BLaER1 (cell line): Measurements from ENCODE around the gene PPP1R3G.

Experiments used
- H3K27ac ChIP-seq: shearing (Covaris generic); formaldehyde crosslinking; 2 replicates; pipeline ENCODE4 v1.8.1; 2022
- H3K27me3 ChIP-seq: shearing (Covaris generic); formaldehyde crosslinking; 2 replicates; pipeline ENCODE4 v1.8.1; 2022
- H3K36me3 ChIP-seq: shearing (Covaris generic); formaldehyde crosslinking; 2 replicates; pipeline ENCODE4 v1.8.1; 2022
- H3K4me1 ChIP-seq: shearing (Covaris generic); formaldehyde crosslinking; 2 replicates; pipeline ENCODE4 v1.8.1; 2022
- H3K4me2 ChIP-seq: shearing (Covaris generic); formaldehyde crosslinking; 2 replicates; pipeline ENCODE4 v1.8.1; 2022
- H3K4me3 ChIP-seq: shearing (Covaris generic); formaldehyde crosslinking; 2 replicates; pipeline ENCODE4 v1.8.1; 2022
- H3K9ac ChIP-seq: shearing (Covaris generic); formaldehyde crosslinking; 2 replicates; pipeline ENCODE4 v1.8.1; 2022
- H3K9me3 ChIP-seq: shearing (Covaris generic); formaldehyde crosslinking; 2 replicates; pipeline ENCODE4 v1.8.1; 2022
- H4K20me1 ChIP-seq: shearing (Covaris generic); formaldehyde crosslinking; 2 replicates; pipeline ENCODE4 v1.8.1; 2022
- Cebpa-rat ChIP-seq: shearing (Covaris generic); IDR thresholded peaks from 2 replicates; pipeline ENCODE4 v1.8.1; 2022

PPP1R3G gene

GRCh38 chr6:5090603-5091002 is 5.5 kb downstream of the PPP1R3G start:
- H3K27me3 ChIP-seq = peaks cover 25% of the 10 kb centered on the region
- H3K4me2 ChIP-seq = peak overlapping the region; percentile 42; the same call in 1 of the 2 replicates
- peaks cover 8% of the 10 kb centered on the region; the same call in 1 of the 2 replicates for H3K9me3 ChIP-seq
- H3K4me1 ChIP-seq = peaks cover 32% of the 10 kb centered on the region
- TF ChIP-seq Cebpa-rat = no peak
- no peak overlapping the region for H3K4me3 ChIP-seq
- no peaks in the 10 kb centered on the region for H3K36me3 ChIP-seq
- peaks cover 19% of the 10 kb centered on the region for H4K20me1 ChIP-seq
- no peak overlapping the region for H3K27ac ChIP-seq
- H3K9ac ChIP-seq = no peak overlapping the region

- H3K4me2 ChIP-seq = peak overlapping the region; percentile 42; the same call in 1 of the 2 replicates
- no peaks in the 10 kb centered on the region for H3K36me3 ChIP-seq
These were observed 6.3 kb downstream of the PPP1R3G start for GRCh38 chr6:5091210-5092069.

GRCh38 chr6:5093231-5094015 is 8.3 kb downstream of the PPP1R3G start:
- Histone ChIP-seq H3K27ac (no peak overlapping the region), H3K4me3 (no peak overlapping the region), H3K36me3 (no peaks in the 10 kb centered on the region), H3K4me1 (peaks cover 25% of the 10 kb centered on the region), H3K27me3 (no peaks in the 10 kb centered on the region; the same call in 1 of the 2 replicates), H3K9me3 (no peaks in the 10 kb centered on the region), H3K9ac (no peak overlapping the region), H3K4me2 (no peak overlapping the region), H4K20me1 (no peaks in the 10 kb centered on the region)
- TF ChIP-seq Cebpa-rat = no peak

More at GRCh38 chr6:5091210-5092069, 6.3 kb downstream of the PPP1R3G start:
- Histone ChIP-seq H3K4me1 (peaks cover 25% of the 10 kb centered on the region), H3K27me3 (peaks cover 17% of the 10 kb centered on the region), H3K9ac (no peak overlapping the region), H3K27ac (no peak overlapping the region), H3K9me3 (peaks cover 4% of the 10 kb centered on the region; the same call in 1 of the 2 replicates), H4K20me1 (peaks cover 11% of the 10 kb centered on the region; the same call in 1 of the 2 replicates), H3K4me3 (no peak overlapping the region)
- no peak for TF ChIP-seq Cebpa-rat

DNA sequence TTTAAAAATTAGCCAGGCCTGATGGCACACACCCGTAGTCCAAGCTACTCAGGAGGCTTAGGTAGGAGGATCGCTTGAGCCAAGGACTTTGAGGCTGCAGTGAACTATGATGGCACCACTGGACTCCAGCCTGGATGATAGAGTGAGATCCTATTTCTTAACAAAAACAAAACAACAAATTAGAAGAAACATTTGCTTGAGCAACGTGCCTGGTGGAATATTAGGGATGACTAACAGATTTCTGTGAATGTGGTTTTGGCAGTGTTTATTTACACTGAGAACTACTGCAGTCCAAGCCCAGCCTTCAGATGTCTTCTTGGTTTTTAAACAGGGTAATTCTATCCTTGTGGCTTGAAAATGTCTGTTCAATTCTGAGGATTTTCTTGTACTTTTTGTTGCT is 9.2 kb downstream of the PPP1R3G start:
- H3K27me3 ChIP-seq = no peaks in the 10 kb centered on the region

DNA sequence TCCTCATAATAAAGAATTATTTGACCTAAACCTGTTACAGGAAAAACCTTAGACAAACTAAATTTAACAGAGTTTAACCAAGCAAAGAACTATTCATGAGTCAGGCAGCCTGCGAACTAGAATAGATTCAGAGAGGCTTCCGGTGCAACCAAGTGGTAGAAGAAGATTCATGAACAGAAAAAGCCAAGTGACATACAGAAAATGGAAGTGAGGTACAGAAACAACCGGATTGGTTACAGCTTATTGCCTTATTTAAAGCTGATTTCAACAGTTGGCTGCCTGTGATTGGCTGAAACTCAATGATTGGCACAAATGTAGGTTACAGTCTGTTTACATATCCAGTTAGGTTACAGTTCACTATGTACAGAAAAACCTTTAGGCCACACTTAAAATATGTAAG is 10.1 kb downstream of the PPP1R3G start:
- Histone ChIP-seq H3K27ac (no peak overlapping the region), H4K20me1 (no peaks in the 10 kb centered on the region), H3K27me3 (no peaks in the 10 kb centered on the region), H3K4me1 (peaks cover 16% of the 10 kb centered on the region), H3K9me3 (no peaks in the 10 kb centered on the region), H3K9ac (no peak overlapping the region), H3K36me3 (no peaks in the 10 kb centered on the region), H3K4me2 (no peak overlapping the region), H3K4me3 (no peak overlapping the region)
- TF ChIP-seq Cebpa-rat = no peak

More for the DNA sequence above, 9.2 kb downstream of the PPP1R3G start:
- Histone ChIP-seq H3K36me3 (no peaks in the 10 kb centered on the region), H3K27ac (no peak overlapping the region), H3K4me2 (no peak overlapping the region), H3K4me3 (no peak overlapping the region), H3K9ac (no peak overlapping the region), H3K4me1 (peaks cover 25% of the 10 kb centered on the region), H3K9me3 (no peaks in the 10 kb centered on the region), H4K20me1 (no peaks in the 10 kb centered on the region)
- no peak for TF ChIP-seq Cebpa-rat

GRCh38 chr6:5096482-5096881 is 11.3 kb downstream of the PPP1R3G start:
- Histone ChIP-seq H3K27me3 (no peaks in the 10 kb centered on the region), H3K9ac (no peak overlapping the region), H3K4me1 (peaks cover 6% of the 10 kb centered on the region), H3K36me3 (no peaks in the 10 kb centered on the region), H3K4me2 (no peak overlapping the region), H3K4me3 (no peak overlapping the region), H3K27ac (no peak overlapping the region), H4K20me1 (no peaks in the 10 kb centered on the region), H3K9me3 (peaks cover 3% of the 10 kb centered on the region; the same call in 1 of the 2 replicates)
- TF ChIP-seq Cebpa-rat = no peak

- no peaks in the 10 kb centered on the region for H4K20me1 ChIP-seq
- H3K9ac ChIP-seq = no peak overlapping the region
- no peak overlapping the region for H3K27ac ChIP-seq
- H3K4me1 ChIP-seq = peaks cover 13% of the 10 kb centered on the region
- no peaks in the 10 kb centered on the region for H3K27me3 ChIP-seq
- no peaks in the 10 kb centered on the region for H3K36me3 ChIP-seq
- no peak overlapping the region for H3K4me3 ChIP-seq
- no peak for TF ChIP-seq Cebpa-rat
- H3K4me2 ChIP-seq = no peak overlapping the region
- peaks cover 7% of the 10 kb centered on the region; the same call in 1 of the 2 replicates for H3K9me3 ChIP-seq
These were observed 13.5 kb downstream of the PPP1R3G start for GRCh38 chr6:5098501-5099270.

DNA sequence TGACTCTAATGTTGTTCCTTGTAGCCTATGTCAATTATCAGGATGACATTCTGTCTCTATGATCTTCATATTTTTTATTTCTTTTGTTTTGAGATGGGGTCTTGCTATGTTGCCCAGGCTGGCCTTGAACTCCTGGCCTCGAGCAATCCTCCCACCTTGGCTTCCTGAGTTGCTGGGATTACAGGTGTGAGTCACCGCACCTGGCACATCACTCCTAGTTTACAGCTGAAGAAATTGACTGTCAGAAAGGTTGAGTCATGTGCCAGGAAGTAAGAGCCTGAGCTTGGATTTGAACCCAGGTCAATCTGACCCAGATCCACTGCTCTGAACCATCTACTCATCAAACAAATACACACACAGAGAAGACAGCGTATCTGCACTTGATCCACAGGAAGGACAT is 14.4 kb downstream of the PPP1R3G start:
- no peak for TF ChIP-seq Cebpa-rat
- Histone ChIP-seq H3K4me1 (peaks cover 19% of the 10 kb centered on the region), H3K36me3 (no peaks in the 10 kb centered on the region), H3K4me3 (no peak overlapping the region), H3K9me3 (peaks cover 7% of the 10 kb centered on the region; the same call in 1 of the 2 replicates), H3K27me3 (no peaks in the 10 kb centered on the region), H3K4me2 (no peak overlapping the region), H4K20me1 (no peaks in the 10 kb centered on the region), H3K27ac (no peak overlapping the region), H3K9ac (no peak overlapping the region)

DNA sequence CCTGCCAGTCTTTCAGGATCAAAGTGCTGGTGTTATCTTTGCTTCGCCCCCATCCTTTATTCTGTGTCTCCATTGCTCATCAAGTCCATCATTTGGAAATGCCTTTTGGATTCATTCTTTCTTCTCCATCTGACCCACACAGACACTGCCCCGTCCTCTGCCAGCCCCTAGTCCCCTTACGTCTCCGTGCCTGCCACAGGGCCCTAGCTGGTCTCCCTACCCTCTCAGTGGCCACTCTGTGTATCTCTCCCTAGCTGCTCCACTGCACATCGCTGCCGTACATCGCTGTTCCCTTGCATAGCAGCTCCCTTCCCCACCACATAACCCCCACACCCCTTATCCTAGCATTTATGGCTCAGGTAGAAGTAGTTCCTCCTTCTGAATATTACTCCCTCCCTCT is 15.7 kb downstream of the PPP1R3G start:
- Histone ChIP-seq H3K27me3 (no peaks in the 10 kb centered on the region), H3K4me3 (no peak overlapping the region), H3K4me2 (no peak overlapping the region), H3K9me3 (peaks cover 7% of the 10 kb centered on the region; the same call in 1 of the 2 replicates), H4K20me1 (no peaks in the 10 kb centered on the region), H3K4me1 (peaks cover 19% of the 10 kb centered on the region), H3K36me3 (no peaks in the 10 kb centered on the region), H3K9ac (no peak overlapping the region), H3K27ac (no peak overlapping the region)
- TF ChIP-seq Cebpa-rat = no peak
